ENCODE results near the gene MYO3A. TPM values are rescaled to one million over a fixed set of nuclear protein-coding genes. Genes with fewer than 3 reads are reported as not detected.

The MYO3A gene
- total RNA-seq, 1 donor from 2014 or later: not detected

DNA sequence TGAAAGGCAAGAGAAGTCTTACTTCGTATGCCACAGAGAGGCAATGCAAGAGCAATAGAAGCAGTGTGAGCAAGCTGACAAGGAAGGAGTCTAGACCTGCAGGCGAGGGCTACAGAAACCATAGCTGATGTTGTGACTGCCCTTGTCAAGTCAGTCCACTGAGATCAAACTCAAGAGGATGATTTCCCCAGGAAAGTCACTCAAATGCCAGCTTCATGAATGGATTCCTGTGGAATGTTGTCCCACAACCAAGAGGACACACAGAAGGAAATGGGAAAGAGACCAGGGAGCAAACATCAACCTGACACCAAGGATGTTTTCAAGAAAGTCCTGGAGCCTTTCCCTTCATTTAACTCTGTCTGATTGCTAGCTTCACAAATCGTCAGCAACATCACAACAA, 204.6 kb downstream of the MYO3A start:
- peaks cover 14% of the 10 kb centered on the region for H3K9me3 Mint-ChIP-seq (ENCODE audit: low read depth)
- TF ChIP-seq, protein P1, sequence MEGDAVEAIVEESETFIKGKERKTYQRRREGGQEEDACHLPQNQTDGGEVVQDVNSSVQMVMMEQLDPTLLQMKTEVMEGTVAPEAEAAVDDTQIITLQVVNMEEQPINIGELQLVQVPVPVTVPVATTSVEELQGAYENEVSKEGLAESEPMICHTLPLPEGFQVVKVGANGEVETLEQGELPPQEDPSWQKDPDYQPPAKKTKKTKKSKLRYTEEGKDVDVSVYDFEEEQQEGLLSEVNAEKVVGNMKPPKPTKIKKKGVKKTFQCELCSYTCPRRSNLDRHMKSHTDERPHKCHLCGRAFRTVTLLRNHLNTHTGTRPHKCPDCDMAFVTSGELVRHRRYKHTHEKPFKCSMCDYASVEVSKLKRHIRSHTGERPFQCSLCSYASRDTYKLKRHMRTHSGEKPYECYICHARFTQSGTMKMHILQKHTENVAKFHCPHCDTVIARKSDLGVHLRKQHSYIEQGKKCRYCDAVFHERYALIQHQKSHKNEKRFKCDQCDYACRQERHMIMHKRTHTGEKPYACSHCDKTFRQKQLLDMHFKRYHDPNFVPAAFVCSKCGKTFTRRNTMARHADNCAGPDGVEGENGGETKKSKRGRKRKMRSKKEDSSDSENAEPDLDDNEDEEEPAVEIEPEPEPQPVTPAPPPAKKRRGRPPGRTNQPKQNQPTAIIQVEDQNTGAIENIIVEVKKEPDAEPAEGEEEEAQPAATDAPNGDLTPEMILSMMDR (IDR thresholded peaks at IDR 0.05): no peak
- H3K36me3 Mint-ChIP-seq (ENCODE audit: low read depth): no peaks in the 10 kb centered on the region
- H3K27me3 Mint-ChIP-seq (ENCODE audit: low read depth): peaks cover 2% of the 10 kb centered on the region
- no peak for DNase-seq (ENCODE audit: low spot score)
- no peak overlapping the region for H3K27ac Mint-ChIP-seq (ENCODE audit: unreplicated experiment)
- H3K4me1 Mint-ChIP-seq (ENCODE audit: low read depth): no peaks in the 10 kb centered on the region
- H3K4me3 Mint-ChIP-seq (ENCODE audit: unreplicated experiment): no peak overlapping the region

DNA sequence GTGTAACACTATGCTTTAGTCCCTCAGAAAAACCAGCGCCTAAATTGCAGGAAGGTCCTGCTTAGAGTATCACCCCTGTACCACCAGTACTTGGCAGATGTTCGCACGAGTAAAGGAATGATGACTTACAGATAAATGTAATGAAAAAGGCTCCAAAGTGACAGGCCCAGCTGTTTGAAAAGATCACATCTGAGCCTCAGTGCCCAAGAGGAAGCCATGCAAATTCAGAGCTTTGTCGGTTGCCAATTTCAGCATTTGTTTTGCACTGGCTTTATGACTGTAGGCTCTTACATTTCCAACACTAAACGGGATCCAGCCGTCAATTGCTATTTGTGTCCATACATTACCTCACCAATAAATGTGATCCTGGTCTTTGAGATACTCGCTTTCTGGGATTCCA, 222.0 kb downstream of the MYO3A start:
- Mint-ChIP-seq H3K4me1 (ENCODE audit: low read depth) (no peaks in the 10 kb centered on the region), H3K36me3 (ENCODE audit: low read depth) (no peaks in the 10 kb centered on the region), H3K9me3 (ENCODE audit: low read depth) (peaks cover 5% of the 10 kb centered on the region), H3K27me3 (ENCODE audit: low read depth) (no peaks in the 10 kb centered on the region), H3K4me3 (ENCODE audit: unreplicated experiment) (no peak overlapping the region), H3K27ac (ENCODE audit: unreplicated experiment) (no peak overlapping the region)
- TF ChIP-seq, protein P1 (IDR thresholded peaks at IDR 0.05): no peak
- DNase-seq (ENCODE audit: low spot score): no peak

DNA sequence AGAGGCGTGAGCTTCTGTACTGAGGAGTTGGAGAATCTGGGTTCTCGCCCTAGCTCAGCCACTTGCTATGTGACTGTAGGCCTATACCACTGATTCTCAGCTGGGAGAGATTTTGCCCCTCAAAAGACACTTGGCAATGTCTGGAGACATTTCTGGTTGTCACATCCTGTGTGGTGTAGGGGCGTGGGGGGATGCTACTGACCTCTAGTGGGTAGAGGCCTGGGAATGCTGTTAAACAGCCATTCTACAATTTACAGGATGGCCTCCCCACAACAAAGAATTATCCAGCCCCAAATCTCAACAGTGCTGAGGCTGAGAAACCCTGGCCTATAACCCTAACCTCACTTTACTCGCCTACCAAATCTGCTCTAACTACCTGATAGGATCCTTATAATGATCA, 223.7 kb downstream of the MYO3A start:
- Mint-ChIP-seq H3K36me3 (ENCODE audit: low read depth) (no peaks in the 10 kb centered on the region), H3K27ac (ENCODE audit: unreplicated experiment) (no peak overlapping the region), H3K9me3 (ENCODE audit: low read depth) (no peaks in the 10 kb centered on the region), H3K27me3 (ENCODE audit: low read depth) (no peaks in the 10 kb centered on the region), H3K4me3 (ENCODE audit: unreplicated experiment) (no peak overlapping the region), H3K4me1 (ENCODE audit: low read depth) (no peaks in the 10 kb centered on the region)
- DNase-seq (ENCODE audit: low spot score): no peak
- TF ChIP-seq, protein P1 (IDR thresholded peaks at IDR 0.05): no peak

DNA sequence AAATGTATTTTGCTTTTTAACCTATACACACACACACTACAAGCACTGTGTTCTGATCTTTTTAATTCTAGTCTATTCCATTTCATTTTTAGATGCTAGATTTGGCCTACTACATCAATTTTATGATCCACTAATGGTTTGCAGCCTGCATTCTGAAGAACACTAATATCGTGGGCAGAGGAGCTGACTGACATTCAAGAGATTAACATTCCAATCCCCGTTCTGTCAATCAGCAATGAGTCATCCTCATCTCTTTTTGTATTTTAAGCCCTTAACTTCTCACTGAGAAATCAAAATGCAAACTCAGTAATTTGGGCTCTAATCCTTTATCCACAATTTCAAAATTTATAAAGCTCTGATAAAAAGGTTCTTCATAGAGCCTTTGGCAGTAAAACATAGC, 235.4 kb downstream of the MYO3A start:
- Mint-ChIP-seq H3K27me3 (ENCODE audit: low read depth) (peaks cover 11% of the 10 kb centered on the region), H3K9me3 (ENCODE audit: low read depth) (no peaks in the 10 kb centered on the region), H3K4me3 (ENCODE audit: unreplicated experiment) (no peak overlapping the region), H3K36me3 (ENCODE audit: low read depth) (no peaks in the 10 kb centered on the region), H3K4me1 (ENCODE audit: low read depth) (no peaks in the 10 kb centered on the region), H3K27ac (ENCODE audit: unreplicated experiment) (no peak overlapping the region)
- TF ChIP-seq, protein P1 (IDR thresholded peaks at IDR 0.05): no peak
- no peak for DNase-seq (ENCODE audit: low spot score)

DNA sequence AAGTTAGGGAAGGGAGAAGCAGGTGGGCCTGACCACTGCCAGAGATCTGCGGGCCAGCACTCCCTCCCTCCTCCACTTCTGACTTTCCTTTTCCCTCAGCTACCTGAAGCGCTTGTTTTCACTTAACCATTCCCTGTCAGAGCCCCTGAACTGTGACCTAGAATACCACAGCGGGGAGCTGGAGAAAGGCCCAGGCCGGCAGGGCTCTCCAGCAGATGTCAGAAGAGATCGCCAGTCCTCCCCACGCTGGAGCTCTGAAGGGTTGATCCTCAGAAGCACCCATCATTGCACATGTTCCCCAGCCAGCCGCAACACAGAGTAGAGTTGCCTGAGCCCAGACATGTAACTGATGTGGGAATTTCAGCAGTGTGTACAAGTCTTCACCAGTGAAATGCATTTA, 238.1 kb downstream of the MYO3A start:
- no peak overlapping the region for H3K27ac Mint-ChIP-seq (ENCODE audit: unreplicated experiment)
- no peak for DNase-seq (ENCODE audit: low spot score)
- H3K9me3 Mint-ChIP-seq (ENCODE audit: low read depth): peaks cover 2% of the 10 kb centered on the region
- H3K4me1 Mint-ChIP-seq (ENCODE audit: low read depth): no peaks in the 10 kb centered on the region
- TF ChIP-seq, protein P1 (IDR thresholded peaks at IDR 0.05): no peak
- H3K27me3 Mint-ChIP-seq (ENCODE audit: low read depth): peaks cover 7% of the 10 kb centered on the region
- H3K4me3 Mint-ChIP-seq (ENCODE audit: unreplicated experiment): no peak overlapping the region
- no peaks in the 10 kb centered on the region for H3K36me3 Mint-ChIP-seq (ENCODE audit: low read depth)
